Fibroblast of lung (primary cell): ENCODE measurements around the gene PTPRA. TPM values are rescaled to one million over a fixed set of nuclear protein-coding genes. Genes with fewer than 3 reads are reported as not detected.
A peak's percentile ranks its signal among the peaks of the same experiment; 100 is the strongest.

Source experiments
- DNase-seq, 2 donors: peaks; one replicate each; pipeline versions ENCODE4 v3.0.0 to v3.0.0-alpha.2; 2010; ENCODE audit warnings: low read depth in 2 of 2
- H2AFZ ChIP-seq: 2 replicates; pipeline ENCODE4 v1.5.1; 2012; ENCODE audit warnings: low read length, control low read depth, inconsistent platforms
- H3K27ac ChIP-seq: 2 replicates; pipeline ENCODE4 v1.5.1; 2011; ENCODE audit warnings: low read length, control low read depth; ENCODE audit not compliant: insufficient read depth
- H3K27me3 ChIP-seq: 2 replicates; pipeline ENCODE4 v1.5.1; 2011; ENCODE audit warnings: mild to moderate bottlenecking, low read length; ENCODE audit not compliant: control insufficient read depth, insufficient read depth
- H3K36me3 ChIP-seq: 2 replicates; pipeline ENCODE4 v1.5.1; 2011; ENCODE audit warnings: low read length; ENCODE audit not compliant: control insufficient read depth, insufficient read depth
- H3K4me1 ChIP-seq: 2 replicates; pipeline ENCODE4 v1.5.1; 2011; ENCODE audit warnings: low read length; ENCODE audit not compliant: control insufficient read depth, insufficient read depth; ENCODE audit errors: extremely low read depth
- H3K4me2 ChIP-seq: 2 replicates; pipeline ENCODE4 v1.5.1; 2011; ENCODE audit warnings: low read length, control low read depth; ENCODE audit not compliant: insufficient read depth; ENCODE audit errors: extremely low read depth
- H3K4me3 ChIP-seq, 4 experiments: fragments of 200-600 bp in 1 of 4; sonication (generic) in 1 of 4; replicated peaks in 1 of 4; 2 replicates each; pipeline ENCODE4 v1.5.1; 2011 to 2016; ENCODE audit warnings: low read length in 4 of 4, low read depth in 3 of 4, mild to moderate bottlenecking in 3 of 4, control low read depth in 2 of 4, inconsistent platforms in 1 of 4, mixed read lengths in 1 of 4; ENCODE audit not compliant: insufficient read depth in 1 of 4; ENCODE audit errors: control extremely low read depth in 1 of 4
- H3K79me2 ChIP-seq: 2 replicates; pipeline ENCODE4 v1.5.1; 2012; ENCODE audit warnings: mild to moderate bottlenecking, low read length, inconsistent platforms; ENCODE audit not compliant: control insufficient read depth, insufficient read depth
- H3K9ac ChIP-seq: 2 replicates; pipeline ENCODE4 v1.5.1; 2011; ENCODE audit warnings: mild to moderate bottlenecking, low read length, control low read depth; ENCODE audit not compliant: insufficient read depth
- H3K9me3 ChIP-seq: 2 replicates; pipeline ENCODE4 v1.5.1; 2012; ENCODE audit warnings: low read depth, low read length; ENCODE audit not compliant: control insufficient read depth, insufficient read depth
- H4K20me1 ChIP-seq: 2 replicates; pipeline ENCODE4 v1.5.1; 2011; ENCODE audit warnings: low read length; ENCODE audit not compliant: control insufficient read depth, insufficient read depth; ENCODE audit errors: extremely low read depth
- CTCF ChIP-seq, 2 donors: IDR thresholded peaks in 1 of 2; conservative IDR thresholded peaks in 1 of 2; 1 replicate in 1 of 2; 2 replicates in 1 of 2; pipeline ENCODE4 v1.5.1; 2011 to 2012; ENCODE audit warnings: low read length in 2 of 2, control low read depth in 1 of 2, inconsistent platforms in 1 of 2, low read depth in 1 of 2, mild to moderate bottlenecking in 1 of 2
- EZH2 ChIP-seq: IDR thresholded peaks from 2 replicates; pipeline ENCODE4 v1.5.1; 2012; ENCODE audit warnings: low read length, control low read depth, mild to moderate bottlenecking; ENCODE audit errors: missing control alignments
- polyA plus RNA-seq, 2 donors: library from polyadenylated mRNA; depleted of rRNA in 1 of 2; stranded (reverse) in 1 of 2; unstranded in 1 of 2; fragments of >200 nt; gene quantifications; 2 replicates each; pipeline ENCODE4 v1.2.1, GENCODE V29; 2011 to 2012; ENCODE audit warnings: missing spikeins in 1 of 2
- total RNA-seq: library from RNA; depleted of rRNA; stranded (reverse); fragments of >200 nt; gene quantifications from 2 replicates; pipeline ENCODE4 v1.2.1, GENCODE V29; 2014

PTPRA gene
- total and polyA plus RNA-seq, 2 donors (not counting 1 experiment from before 2014, with no cell fraction given) = 27.9 to 127 TPM

GRCh38 chr20:2987861-2988260 lies 114.6 kb downstream of the PTPRA start:
- TF ChIP-seq CTCF (conservative IDR thresholded peaks at IDR 0.05 in 1 of 2, IDR thresholded peaks at IDR 0.05 in 1 of 2; ENCODE audit: low read depth in 1 of 2, low read length in 2 of 2) (no peak), EZH2 (no peak)
- DNase-seq = peak in 1 of 2 donors; percentile 49
- no peaks in the 10 kb centered on the region for H4K20me1 ChIP-seq
- H3K36me3 ChIP-seq = peaks cover 3% of the 10 kb centered on the region
- no peaks in the 10 kb centered on the region for H3K9me3 ChIP-seq
- H3K9ac ChIP-seq = no peak overlapping the region
- H2AFZ ChIP-seq = no peak overlapping the region
- H3K27me3 ChIP-seq = no peaks in the 10 kb centered on the region
- H3K4me2 ChIP-seq = no peak overlapping the region
- H3K4me1 ChIP-seq = peaks cover 12% of the 10 kb centered on the region
- no peak overlapping the region for H3K27ac ChIP-seq
- H3K4me3 ChIP-seq = no peak overlapping the region
- no peaks in the 10 kb centered on the region for H3K79me2 ChIP-seq

GRCh38 chr20:2991532-2991931 lies 118.3 kb downstream of the PTPRA start:
- no peak for DNase-seq
- Histone ChIP-seq H3K9ac (no peak overlapping the region), H3K79me2 (no peaks in the 10 kb centered on the region), H2AFZ (no peak overlapping the region), H4K20me1 (no peaks in the 10 kb centered on the region), H3K27ac (no peak overlapping the region), H3K27me3 (no peaks in the 10 kb centered on the region), H3K36me3 (peaks cover 3% of the 10 kb centered on the region), H3K4me2 (no peak overlapping the region), H3K4me3 (no peak overlapping the region), H3K9me3 (no peaks in the 10 kb centered on the region), H3K4me1 (no peaks in the 10 kb centered on the region)
- TF ChIP-seq EZH2 = no peak
- TF ChIP-seq CTCF (conservative IDR thresholded peaks at IDR 0.05 in 1 of 2, IDR thresholded peaks at IDR 0.05 in 1 of 2; ENCODE audit: low read depth in 1 of 2, low read length in 2 of 2) = no peak

GRCh38 chr20:2993250-2993649 lies 120.0 kb downstream of the PTPRA start:
- Histone ChIP-seq H3K79me2 (no peaks in the 10 kb centered on the region), H3K9ac (no peak overlapping the region), H3K4me3 (no peak overlapping the region)

More at GRCh38 chr20:2993250-2993649, 120.0 kb downstream of the PTPRA start:
- no peak overlapping the region for H3K4me2 ChIP-seq
- no peaks in the 10 kb centered on the region for H4K20me1 ChIP-seq
- H2AFZ ChIP-seq = no peak overlapping the region
- no peak for TF ChIP-seq CTCF (conservative IDR thresholded peaks at IDR 0.05 in 1 of 2, IDR thresholded peaks at IDR 0.05 in 1 of 2; ENCODE audit: low read depth in 1 of 2, low read length in 2 of 2)
- TF ChIP-seq EZH2 = no peak
- H3K27me3 ChIP-seq = no peaks in the 10 kb centered on the region
- no peak for DNase-seq
- no peaks in the 10 kb centered on the region for H3K9me3 ChIP-seq
- no peaks in the 10 kb centered on the region for H3K4me1 ChIP-seq
- no peak overlapping the region for H3K27ac ChIP-seq
- H3K36me3 ChIP-seq = peaks cover under 1% of the 10 kb centered on the region
